HL-60 (cell line): ENCODE data around the gene INHA.

Experiments
- DNase-seq, 2 experiments: peaks; one replicate each; pipeline ENCODE4 v3.0.0-alpha.2; 2010 to 2020; ENCODE audit warnings: low read depth in 1 of 2, low spot score in 1 of 2
- H3K27ac ChIP-seq: fragments of 250-450 bp; sonication (Bioruptor Pico); replicated peaks from 2 replicates; pipeline ENCODE4 v1.5.1; 2020; ENCODE audit warnings: mild to moderate bottlenecking, moderate library complexity
- H3K27me3 ChIP-seq: fragments of 250-450 bp; sonication (Bioruptor Pico); 2 replicates; pipeline ENCODE4 v1.5.1; 2021; ENCODE audit warnings: mild to moderate bottlenecking, moderate library complexity; ENCODE audit not compliant: insufficient read depth, poor library complexity, severe bottlenecking
- H3K4me3 ChIP-seq: replicated peaks from 2 replicates; pipeline ENCODE4 v1.5.1; 2011; ENCODE audit warnings: mild to moderate bottlenecking, control low read depth, low read length; ENCODE audit not compliant: insufficient read depth
- GABPA ChIP-seq: IDR thresholded peaks from 2 replicates; pipeline ENCODE4 v1.6.1; 2012; ENCODE audit warnings: low read depth
- POLR2AphosphoS5 ChIP-seq: IDR thresholded peaks from 2 replicates; pipeline ENCODE4 v1.6.1; 2012; ENCODE audit warnings: low read depth
- SPI1 ChIP-seq: IDR thresholded peaks from 2 replicates; pipeline ENCODE4 v1.6.1; 2012; ENCODE audit warnings: low read depth, mild to moderate bottlenecking, borderline replicate concordance
- TF ChIP-seq, protein P1 (sequence below): IDR thresholded peaks from 2 replicates; pipeline ENCODE4 v1.6.1; 2012; ENCODE audit warnings: low read depth; ENCODE audit not compliant: insufficient replicate concordance
- TF ChIP-seq, protein P2 (sequence below): IDR thresholded peaks from one replicate; pipeline ENCODE4 v1.5.1; 2011; ENCODE audit warnings: low read length, control low read depth, inconsistent platforms; ENCODE audit not compliant: insufficient read depth

Gene INHA

DNA sequence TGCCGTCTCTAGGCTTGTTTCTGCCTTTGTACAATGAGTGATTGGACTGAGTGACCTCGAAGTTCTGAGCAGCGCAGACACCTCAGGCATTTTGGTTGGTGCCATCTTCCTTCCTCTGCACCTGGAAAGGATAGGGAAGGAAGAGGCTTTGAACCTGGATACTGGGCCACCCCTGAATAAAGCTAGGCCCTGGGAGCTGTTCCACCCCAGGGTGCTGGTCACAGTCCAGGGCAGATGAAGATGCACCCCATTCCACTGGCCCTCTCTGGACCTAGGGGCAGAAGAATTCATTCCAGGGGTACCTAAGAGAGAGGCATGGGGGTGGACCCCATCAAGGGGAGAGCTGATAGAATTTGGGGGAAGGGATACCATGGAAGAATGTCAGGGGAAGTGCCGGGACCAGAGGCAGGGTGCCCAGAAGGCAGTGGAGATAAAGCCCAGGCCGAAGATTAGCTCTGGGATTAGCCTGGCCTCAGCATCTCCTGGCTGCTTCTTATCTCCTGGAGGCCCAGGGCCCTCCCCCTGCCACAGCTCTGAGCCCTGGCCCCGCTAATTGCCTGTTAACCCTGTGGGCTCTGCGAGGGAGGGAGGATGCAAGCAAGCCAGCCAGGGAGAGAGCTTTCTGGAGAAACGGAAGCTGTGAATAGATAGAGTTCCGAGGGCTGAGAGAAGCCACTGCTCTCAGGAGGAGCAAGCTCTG lies 46.4 kb upstream of the INHA start:
- H3K4me3 ChIP-seq: no peak overlapping the region
- no peak for DNase-seq
- TF ChIP-seq, protein P1, sequence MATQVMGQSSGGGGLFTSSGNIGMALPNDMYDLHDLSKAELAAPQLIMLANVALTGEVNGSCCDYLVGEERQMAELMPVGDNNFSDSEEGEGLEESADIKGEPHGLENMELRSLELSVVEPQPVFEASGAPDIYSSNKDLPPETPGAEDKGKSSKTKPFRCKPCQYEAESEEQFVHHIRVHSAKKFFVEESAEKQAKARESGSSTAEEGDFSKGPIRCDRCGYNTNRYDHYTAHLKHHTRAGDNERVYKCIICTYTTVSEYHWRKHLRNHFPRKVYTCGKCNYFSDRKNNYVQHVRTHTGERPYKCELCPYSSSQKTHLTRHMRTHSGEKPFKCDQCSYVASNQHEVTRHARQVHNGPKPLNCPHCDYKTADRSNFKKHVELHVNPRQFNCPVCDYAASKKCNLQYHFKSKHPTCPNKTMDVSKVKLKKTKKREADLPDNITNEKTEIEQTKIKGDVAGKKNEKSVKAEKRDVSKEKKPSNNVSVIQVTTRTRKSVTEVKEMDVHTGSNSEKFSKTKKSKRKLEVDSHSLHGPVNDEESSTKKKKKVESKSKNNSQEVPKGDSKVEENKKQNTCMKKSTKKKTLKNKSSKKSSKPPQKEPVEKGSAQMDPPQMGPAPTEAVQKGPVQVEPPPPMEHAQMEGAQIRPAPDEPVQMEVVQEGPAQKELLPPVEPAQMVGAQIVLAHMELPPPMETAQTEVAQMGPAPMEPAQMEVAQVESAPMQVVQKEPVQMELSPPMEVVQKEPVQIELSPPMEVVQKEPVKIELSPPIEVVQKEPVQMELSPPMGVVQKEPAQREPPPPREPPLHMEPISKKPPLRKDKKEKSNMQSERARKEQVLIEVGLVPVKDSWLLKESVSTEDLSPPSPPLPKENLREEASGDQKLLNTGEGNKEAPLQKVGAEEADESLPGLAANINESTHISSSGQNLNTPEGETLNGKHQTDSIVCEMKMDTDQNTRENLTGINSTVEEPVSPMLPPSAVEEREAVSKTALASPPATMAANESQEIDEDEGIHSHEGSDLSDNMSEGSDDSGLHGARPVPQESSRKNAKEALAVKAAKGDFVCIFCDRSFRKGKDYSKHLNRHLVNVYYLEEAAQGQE: peak; percentile 50
- no peak for TF ChIP-seq GABPA

DNA sequence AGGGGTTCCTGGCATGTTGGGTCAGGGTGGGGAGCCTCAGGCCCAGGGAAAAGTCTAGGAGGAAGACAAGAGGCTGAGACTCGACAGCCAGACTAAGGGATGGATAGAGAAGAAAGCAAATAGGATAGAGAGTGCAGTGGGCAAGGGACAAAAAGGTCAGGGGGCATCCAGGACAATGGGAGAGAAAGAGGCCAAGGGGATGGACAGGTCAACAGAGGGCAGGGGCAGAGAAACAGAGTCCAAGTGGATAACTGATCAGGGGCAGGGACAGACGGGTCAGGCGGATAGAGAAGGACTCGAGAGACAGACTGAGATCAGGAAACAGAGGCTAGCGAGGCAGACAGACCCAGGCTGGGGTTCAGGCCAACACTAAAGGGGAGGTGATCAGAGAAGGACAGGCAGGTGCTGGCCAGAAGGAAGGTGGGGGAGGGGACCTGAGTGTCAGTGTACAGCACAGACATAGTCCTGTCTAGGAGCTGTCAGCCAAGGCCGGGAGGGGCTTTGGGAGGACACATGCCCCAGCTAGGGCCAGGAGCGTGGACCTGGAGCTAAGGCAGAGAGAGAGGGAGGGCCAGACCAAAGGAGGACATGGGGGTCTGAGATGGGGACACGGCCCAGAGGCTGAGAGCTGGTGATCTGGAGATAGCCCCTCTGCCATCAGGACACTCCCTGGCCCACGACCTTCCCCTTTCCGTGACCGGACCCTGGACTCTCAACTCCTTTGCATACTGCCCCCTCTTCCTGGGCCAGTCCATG lies 45.6 kb upstream of the INHA start:
- H3K27me3 ChIP-seq: peaks cover 80% of the 10 kb centered on the region
- H3K27ac ChIP-seq: no peak overlapping the region
- TF ChIP-seq POLR2AphosphoS5: no peak
- TF ChIP-seq, protein P1: no peak
- no peak for DNase-seq
- no peak overlapping the region for H3K4me3 ChIP-seq

More for the DNA sequence above, 46.4 kb upstream of the INHA start:
- H3K27ac ChIP-seq: no peak overlapping the region
- H3K27me3 ChIP-seq: peaks cover 85% of the 10 kb centered on the region

DNA sequence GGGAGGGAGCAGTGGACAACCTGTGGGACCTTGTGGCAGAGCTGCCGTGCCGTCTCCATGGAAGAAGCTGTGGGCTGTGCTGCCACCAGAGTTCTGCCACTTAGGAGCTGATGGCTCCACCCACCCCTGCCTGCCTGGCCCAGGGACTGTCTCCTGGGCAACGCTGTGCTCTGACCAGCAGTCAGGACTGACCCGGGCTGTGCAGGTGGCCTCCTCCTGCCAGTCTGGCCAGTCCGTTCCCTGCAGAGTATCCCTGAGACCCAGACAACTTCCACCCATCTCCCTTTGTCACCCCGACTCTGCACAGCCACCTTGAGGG lies 45.1 kb upstream of the INHA start:
- no peak overlapping the region for H3K4me3 ChIP-seq

More for the DNA sequence above, 45.1 kb upstream of the INHA start:
- TF ChIP-seq POLR2AphosphoS5 (no peak), GABPA (no peak), SPI1 (no peak)
- TF ChIP-seq, protein P1: no peak
- TF ChIP-seq, protein P2, sequence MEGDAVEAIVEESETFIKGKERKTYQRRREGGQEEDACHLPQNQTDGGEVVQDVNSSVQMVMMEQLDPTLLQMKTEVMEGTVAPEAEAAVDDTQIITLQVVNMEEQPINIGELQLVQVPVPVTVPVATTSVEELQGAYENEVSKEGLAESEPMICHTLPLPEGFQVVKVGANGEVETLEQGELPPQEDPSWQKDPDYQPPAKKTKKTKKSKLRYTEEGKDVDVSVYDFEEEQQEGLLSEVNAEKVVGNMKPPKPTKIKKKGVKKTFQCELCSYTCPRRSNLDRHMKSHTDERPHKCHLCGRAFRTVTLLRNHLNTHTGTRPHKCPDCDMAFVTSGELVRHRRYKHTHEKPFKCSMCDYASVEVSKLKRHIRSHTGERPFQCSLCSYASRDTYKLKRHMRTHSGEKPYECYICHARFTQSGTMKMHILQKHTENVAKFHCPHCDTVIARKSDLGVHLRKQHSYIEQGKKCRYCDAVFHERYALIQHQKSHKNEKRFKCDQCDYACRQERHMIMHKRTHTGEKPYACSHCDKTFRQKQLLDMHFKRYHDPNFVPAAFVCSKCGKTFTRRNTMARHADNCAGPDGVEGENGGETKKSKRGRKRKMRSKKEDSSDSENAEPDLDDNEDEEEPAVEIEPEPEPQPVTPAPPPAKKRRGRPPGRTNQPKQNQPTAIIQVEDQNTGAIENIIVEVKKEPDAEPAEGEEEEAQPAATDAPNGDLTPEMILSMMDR: no peak
- H3K27me3 ChIP-seq: peaks cover 75% of the 10 kb centered on the region
- no peak overlapping the region for H3K27ac ChIP-seq
- no peak for DNase-seq
